OCI-LY1 (cell line): ENCODE results near the gene PRKCE.

Experiments used
- H2AFZ ChIP-seq: fragments of 200-600 bp; sonication (generic), shearing (Covaris generic); 2 replicates; pipeline ENCODE4 v1.6.0; 2014; ENCODE audit warnings: antibody characterized with exemption, mild to moderate bottlenecking, low read length
- H3F3A ChIP-seq: fragments of 200-600 bp; sonication (generic), shearing (Covaris generic); 2 replicates; pipeline ENCODE4 v1.6.0; 2014; ENCODE audit warnings: mild to moderate bottlenecking, antibody characterized with exemption, low read length, moderate library complexity; ENCODE audit not compliant: insufficient read depth
- H3K27ac ChIP-seq: fragments of 200-600 bp; sonication (generic); 2 replicates; pipeline ENCODE4 v1.5.1; 2014; ENCODE audit warnings: low read length, mixed run types, mild to moderate bottlenecking, low read depth; ENCODE audit not compliant: poor library complexity, severe bottlenecking
- H3K27me3 ChIP-seq: fragments of 200-600 bp; sonication (generic); 2 replicates; pipeline ENCODE4 v1.6.0; 2014; ENCODE audit warnings: antibody characterized with exemption, mild to moderate bottlenecking, low read length, moderate library complexity; ENCODE audit not compliant: insufficient read depth
- H3K36me3 ChIP-seq: fragments of 200-600 bp; sonication (generic); 2 replicates; pipeline ENCODE4 v1.6.1; 2014; ENCODE audit warnings: mild to moderate bottlenecking, antibody characterized with exemption, low read length, moderate library complexity, mixed read lengths; ENCODE audit not compliant: insufficient read depth
- H3K4me1 ChIP-seq: fragments of 200-600 bp; sonication (generic); 2 replicates; pipeline ENCODE4 v1.5.1; 2014; ENCODE audit warnings: mild to moderate bottlenecking, low read length, moderate library complexity; ENCODE audit not compliant: insufficient read depth, severe bottlenecking
- H3K4me2 ChIP-seq: fragments of 200-600 bp; sonication (generic), shearing (Covaris generic); 2 replicates; pipeline ENCODE4 v1.6.1; 2014; ENCODE audit warnings: low read length
- H3K4me3 ChIP-seq: fragments of 200-600 bp; sonication (generic); 2 replicates; pipeline ENCODE4 v1.5.1; 2014; ENCODE audit warnings: low read length, low read depth, mild to moderate bottlenecking, mixed read lengths; ENCODE audit not compliant: poor library complexity, severe bottlenecking
- H3K79me2 ChIP-seq: fragments of 200-600 bp; shearing (Covaris generic); 2 replicates; pipeline ENCODE4 v1.6.1; 2016; ENCODE audit warnings: mixed run types, low read length, mixed read lengths; ENCODE audit not compliant: insufficient read depth
- H3K9ac ChIP-seq: fragments of 200-600 bp; sonication (generic), shearing (Covaris generic); 2 replicates; pipeline ENCODE4 v1.6.1; 2014; ENCODE audit warnings: mild to moderate bottlenecking, low read length, mixed read lengths
- H3K9me2 ChIP-seq: fragments of 200-600 bp; sonication (generic), shearing (Covaris generic); 2 replicates; pipeline ENCODE4 v1.6.1; 2014; ENCODE audit warnings: low read depth, mild to moderate bottlenecking, low read length, mixed read lengths
- H3K9me3 ChIP-seq: fragments of 200-600 bp; shearing (Covaris generic); 2 replicates; pipeline ENCODE4 v1.6.1; 2014; ENCODE audit warnings: low read length, mixed read lengths
- H4K20me1 ChIP-seq: fragments of 200-600 bp; sonication (generic), shearing (Covaris generic); 2 replicates; pipeline ENCODE4 v1.6.0; 2016; ENCODE audit warnings: mild to moderate bottlenecking, low read length; ENCODE audit not compliant: insufficient read depth
- CTCF ChIP-seq: fragments of 200-600 bp; sonication (generic), shearing (Covaris generic); IDR thresholded peaks from 2 replicates; pipeline ENCODE4 v1.5.1; 2017; ENCODE audit warnings: mild to moderate bottlenecking, antibody characterized with exemption, low read length, moderate library complexity, mixed read lengths
- EZH2 ChIP-seq: fragments of 200-600 bp; sonication (generic), shearing (Covaris generic); IDR thresholded peaks from 2 replicates; pipeline ENCODE4 v1.8.0; 2017; ENCODE audit warnings: borderline replicate concordance, mixed run types, mild to moderate bottlenecking, antibody characterized with exemption, low read length, moderate library complexity, mixed read lengths

PRKCE gene

GRCh38 chr2:46181789-46182530 is 530.5 kb downstream of the PRKCE start:
- H3K27ac ChIP-seq: no peak overlapping the region
- H3K9ac ChIP-seq: no peak overlapping the region

GRCh38 chr2:46183426-46183825 is 532.0 kb downstream of the PRKCE start:
- Histone ChIP-seq H3K4me3 (no peak overlapping the region), H2AFZ (no peak overlapping the region), H3K9me2 (no peaks in the 10 kb centered on the region), H3K36me3 (no peaks in the 10 kb centered on the region), H3K9ac (no peak overlapping the region), H3K4me2 (no peak overlapping the region), H4K20me1 (no peaks in the 10 kb centered on the region), H3K27ac (no peak overlapping the region), H3K27me3 (no peaks in the 10 kb centered on the region), H3K4me1 (no peaks in the 10 kb centered on the region), H3F3A (no peaks in the 10 kb centered on the region), H3K79me2 (no peaks in the 10 kb centered on the region), H3K9me3 (no peaks in the 10 kb centered on the region)
- TF ChIP-seq CTCF (no peak), EZH2 (no peak)

More at GRCh38 chr2:46181789-46182530, 530.5 kb downstream of the PRKCE start:
- H3K4me1 ChIP-seq: no peaks in the 10 kb centered on the region
- no peak overlapping the region for H2AFZ ChIP-seq
- no peaks in the 10 kb centered on the region for H3K79me2 ChIP-seq
- H3K9me2 ChIP-seq: no peaks in the 10 kb centered on the region
- no peaks in the 10 kb centered on the region for H3F3A ChIP-seq
- no peak overlapping the region for H3K4me3 ChIP-seq
- no peaks in the 10 kb centered on the region for H3K9me3 ChIP-seq
- H3K27me3 ChIP-seq: no peaks in the 10 kb centered on the region
- no peak overlapping the region for H3K4me2 ChIP-seq
- no peaks in the 10 kb centered on the region for H3K36me3 ChIP-seq
- TF ChIP-seq CTCF: no peak
- no peak for TF ChIP-seq EZH2
- no peaks in the 10 kb centered on the region for H4K20me1 ChIP-seq

GRCh38 chr2:46184794-46185583 is 533.5 kb downstream of the PRKCE start:
- no peaks in the 10 kb centered on the region for H3K27me3 ChIP-seq
- H2AFZ ChIP-seq: no peak overlapping the region
- H4K20me1 ChIP-seq: no peaks in the 10 kb centered on the region
- no peaks in the 10 kb centered on the region for H3K9me2 ChIP-seq
- H3F3A ChIP-seq: no peaks in the 10 kb centered on the region
- no peaks in the 10 kb centered on the region for H3K4me1 ChIP-seq
- TF ChIP-seq CTCF: no peak
- no peak for TF ChIP-seq EZH2
- H3K4me2 ChIP-seq: no peak overlapping the region
- no peaks in the 10 kb centered on the region for H3K9me3 ChIP-seq
- H3K4me3 ChIP-seq: no peak overlapping the region
- H3K9ac ChIP-seq: no peak overlapping the region
- H3K27ac ChIP-seq: no peak overlapping the region
- no peaks in the 10 kb centered on the region for H3K79me2 ChIP-seq
- no peaks in the 10 kb centered on the region for H3K36me3 ChIP-seq
